HCT116 (cell line): ENCODE data around the gene CNTNAP2. TPM values are rescaled to one million over a fixed set of nuclear protein-coding genes. Genes with fewer than 3 reads are reported as not detected.

Source experiments
- ATAC-seq: fragments of 200-7000 bp; cut with Tn5 transposase; 2 replicates; pipeline ENCODE4 v1.9.1; 2020; ENCODE audit warnings: mild to moderate bottlenecking, moderate library complexity
- BruUV-seq: library from RNA; stranded (reverse); fragments of 400-500 nt; replicated peaks from 2 replicates; lab custom pipeline; 2021; lab: Mats Ljungman, UMichigan
- CTCF ChIA-PET: fragments of 300-600 bp; sonication (Branson Sonifier 250); formaldehyde crosslinking; loops from one replicate; lab custom pipeline; 2021; ENCODE audit warnings: antibody characterized with exemption; lab: Charles Lee
- POLR2A ChIA-PET: fragments of 300-600, 350-600 bp; sonication (Branson Sonifier 250); formaldehyde crosslinking; loops from one replicate; lab custom pipeline; 2021; ENCODE audit warnings: antibody characterized with exemption; lab: Charles Lee
- RAD21 ChIA-PET, 2 experiments: fragments of 300-600 bp; sonication (Branson Sonifier 250); formaldehyde crosslinking; loops; one replicate each; lab custom pipeline; 2023; ENCODE audit warnings: low total read pairs in 2 of 2; ENCODE audit not compliant: uncharacterized antibody in 2 of 2, unreplicated experiment in 2 of 2, low non-redundant PET in 1 of 2; lab: Charles Lee
- DNase-seq: peaks from one replicate; pipeline ENCODE4 v3.0.0-alpha.2; 2010; ENCODE audit warnings: low read depth, low spot score
- H2AFZ ChIP-seq: fragments of 200-600 bp; shearing (Covaris generic), sonication (generic); 2 replicates; pipeline ENCODE4 v1.6.1; 2017; ENCODE audit warnings: low read depth, mixed run types, mixed read lengths, antibody characterized with exemption, low read length; ENCODE audit not compliant: poor library complexity, severe bottlenecking
- H3K27ac ChIP-seq: 2 replicates; pipeline ENCODE4 v1.5.1; 2012; ENCODE audit warnings: low read depth, low read length
- H3K27me3 ChIP-seq: fragments of 200-600 bp; sonication (generic); 2 replicates; pipeline ENCODE4 v1.6.1; 2016; ENCODE audit warnings: mixed run types, low read length, mixed read lengths; ENCODE audit not compliant: insufficient read depth
- H3K36me3 ChIP-seq, 2 experiments: fragments of 200-500 bp in 1 of 2; fragments of 200-600 bp in 1 of 2; sonication (Bioruptor generic) in 1 of 2; sonication (generic) in 1 of 2; 2 replicates each; pipeline versions ENCODE4 v1.5.1 to v1.6.1; 2014 to 2016; ENCODE audit warnings: low read length in 2 of 2, inconsistent platforms in 1 of 2, mixed read lengths in 1 of 2, mixed run types in 1 of 2; ENCODE audit not compliant: insufficient read depth in 2 of 2, control insufficient read depth in 1 of 2
- H3K4me1 ChIP-seq, 2 experiments: fragments of 200-600 bp in 1 of 2; sonication (generic) in 1 of 2; 2 replicates each; pipeline versions ENCODE4 v1.5.1 to v1.6.1; 2012 to 2017; ENCODE audit warnings: low read length in 2 of 2, inconsistent platforms in 1 of 2, mild to moderate bottlenecking in 1 of 2, mixed read lengths in 1 of 2, mixed run types in 1 of 2, moderate library complexity in 1 of 2; ENCODE audit not compliant: insufficient read depth in 2 of 2, control insufficient read depth in 1 of 2
- H3K4me2 ChIP-seq: fragments of 200-600 bp; sonication (generic); 2 replicates; pipeline ENCODE4 v1.6.1; 2017; ENCODE audit warnings: mixed run types, low read length, mixed read lengths
- H3K4me3 ChIP-seq, 2 experiments: fragments of 200-600 bp in 1 of 2; sonication (generic) in 1 of 2; replicated peaks in 1 of 2; 2 replicates each; pipeline ENCODE4 v1.5.1; 2011 to 2016; ENCODE audit warnings: low read length in 2 of 2, control low read depth in 1 of 2, low read depth in 1 of 2, mild to moderate bottlenecking in 1 of 2, mixed read lengths in 1 of 2, mixed run types in 1 of 2
- H3K79me2 ChIP-seq: fragments of 200-600 bp; sonication (generic); 2 replicates; pipeline ENCODE4 v1.6.1; 2017; ENCODE audit warnings: mild to moderate bottlenecking, mixed run types, low read length, moderate library complexity, mixed read lengths; ENCODE audit not compliant: insufficient read depth
- H3K9ac ChIP-seq: fragments of 200-600 bp; sonication (generic); 2 replicates; pipeline ENCODE4 v1.6.1; 2016; ENCODE audit warnings: low read length, mixed read lengths
- H3K9me2 ChIP-seq: fragments of 200-600 bp; sonication (generic), shearing (Covaris generic); 2 replicates; pipeline ENCODE4 v1.6.1; 2017; ENCODE audit warnings: mixed run types, mild to moderate bottlenecking, moderate library complexity; ENCODE audit not compliant: insufficient read depth
- H3K9me3 ChIP-seq, 2 experiments: fragments of 200-500 bp in 1 of 2; fragments of 200-600 bp in 1 of 2; sonication (Bioruptor generic) in 1 of 2; sonication (generic) in 1 of 2; 2 replicates each; pipeline ENCODE4 v1.6.1; 2014 to 2017; ENCODE audit warnings: low read length in 2 of 2, mixed read lengths in 2 of 2, inconsistent platforms in 1 of 2, low read depth in 1 of 2, mild to moderate bottlenecking in 1 of 2, mixed run types in 1 of 2, moderate library complexity in 1 of 2; ENCODE audit not compliant: control insufficient read depth in 1 of 2, insufficient read depth in 1 of 2
- H4K20me1 ChIP-seq: fragments of 200-600 bp; sonication (generic), shearing (Covaris generic); 2 replicates; pipeline ENCODE4 v1.6.1; 2017; ENCODE audit warnings: mixed run types, mild to moderate bottlenecking, moderate library complexity; ENCODE audit not compliant: insufficient read depth
- CEBPB ChIP-seq: IDR thresholded peaks from 2 replicates; pipeline ENCODE4 v1.6.1; 2012; ENCODE audit warnings: low read depth
- CTCF ChIP-seq, 3 experiments: fragments of 200-600 bp in 1 of 3; sonication (generic) in 1 of 3; IDR thresholded peaks in 2 of 3; conservative IDR thresholded peaks in 1 of 3; 2 replicates each; pipeline ENCODE4 v1.5.1; 2012 to 2017; ENCODE audit warnings: low read depth in 2 of 3, low read length in 2 of 3, antibody characterized with exemption in 1 of 3, borderline replicate concordance in 1 of 3, control low read depth in 1 of 3, mild to moderate bottlenecking in 1 of 3, mixed read lengths in 1 of 3, mixed run types in 1 of 3, moderate library complexity in 1 of 3; ENCODE audit not compliant: insufficient read depth in 1 of 3
- EGR1 ChIP-seq: IDR thresholded peaks from 2 replicates; pipeline ENCODE4 v1.6.1; 2012; ENCODE audit warnings: low read depth
- ELF1 ChIP-seq: IDR thresholded peaks from 2 replicates; pipeline ENCODE4 v1.6.1; 2012; ENCODE audit warnings: low read depth, borderline replicate concordance
- FOSL1 ChIP-seq: IDR thresholded peaks from 2 replicates; pipeline ENCODE4 v1.6.1; 2012; ENCODE audit warnings: low read depth
- JUND ChIP-seq: IDR thresholded peaks from 2 replicates; pipeline ENCODE4 v1.6.1; 2012
- POLR2A ChIP-seq: IDR thresholded peaks from 2 replicates; pipeline ENCODE4 v1.7.0; 2011; ENCODE audit warnings: borderline replicate concordance; ENCODE audit not compliant: insufficient read depth, insufficient read length; ENCODE audit errors: extremely low read depth
- POLR2AphosphoS5 ChIP-seq: IDR thresholded peaks from 2 replicates; pipeline ENCODE4 v1.6.1; 2011; ENCODE audit warnings: mild to moderate bottlenecking, low read depth, low read length, moderate library complexity
- SIN3A ChIP-seq: IDR thresholded peaks from 2 replicates; pipeline ENCODE4 v1.6.1; 2012; ENCODE audit warnings: low read depth
- intact Hi-C: fragments of 100-400 bp; cut with micrococcal nuclease; formaldehyde crosslinking; loops from 2 replicates; pipeline ENCODE4 v1.10.0; 2022
- total RNA-seq: library from RNA; stranded (reverse); gene quantifications from one replicate; pipeline ENCODE4 v1.2.1, GENCODE V29; 2021; ENCODE audit not compliant: unreplicated experiment
- TF ChIP-seq, protein P1 (sequence below): IDR thresholded peaks from 2 replicates; pipeline ENCODE4 v1.6.1; 2012

Gene CNTNAP2
- total RNA-seq, 1 experiment from 2014 or later: 0.37 TPM

DNA sequence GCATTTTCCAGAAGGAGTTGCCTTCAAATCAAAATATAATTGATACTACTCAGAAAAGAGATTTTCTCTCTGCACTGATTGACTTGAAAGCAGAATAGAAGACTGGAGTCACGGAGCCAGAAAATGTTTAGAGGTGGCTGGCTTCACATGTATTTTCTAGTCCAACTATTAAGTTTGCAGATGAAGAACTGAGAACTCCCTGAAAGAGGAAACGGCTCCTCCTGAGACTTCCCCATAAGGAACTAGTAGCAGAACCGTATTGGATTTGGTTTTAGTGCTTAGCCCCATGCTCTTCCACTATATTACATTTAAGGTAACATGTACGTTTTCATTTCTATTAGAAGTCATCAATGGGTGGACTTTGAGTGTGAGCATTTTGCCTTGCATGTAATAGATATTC, 946.3 kb downstream of the CNTNAP2 start:
- Histone ChIP-seq H3K9me3 (peaks cover 0 to 11% of the 10 kb centered on the region in 2 experiments; a peak in 2 of 4 replicates), H3K4me2 (no peak overlapping the region), H3K9ac (no peak overlapping the region), H3K36me3 (no peaks in the 10 kb centered on the region), H3K27me3 (no peaks in the 10 kb centered on the region), H3K9me2 (no peaks in the 10 kb centered on the region), H3K4me1 (no peaks in the 10 kb centered on the region), H3K79me2 (no peaks in the 10 kb centered on the region), H2AFZ (no peak overlapping the region), H3K4me3 (no peak overlapping the region), H4K20me1 (no peaks in the 10 kb centered on the region), H3K27ac (no peak overlapping the region)
- ChIA-PET RAD21 (no interaction called here), POLR2A (no interaction called here), CTCF (no interaction called here)
- ATAC-seq: no peak
- no peak for DNase-seq
- TF ChIP-seq JUND (no peak), SIN3A (no peak), EGR1 (no peak), CEBPB (no peak), ELF1 (no peak), FOSL1 (no peak), POLR2A (no peak), CTCF (IDR thresholded peaks at IDR 0.05 in 2 of 3, conservative IDR thresholded peaks at IDR 0.05 in 1 of 3; ENCODE audit: borderline replicate concordance in 1 of 3, insufficient read depth in 1 of 3, low read depth in 2 of 3, low read length in 2 of 3) (no peak), POLR2AphosphoS5 (no peak)
- TF ChIP-seq, protein P1, sequence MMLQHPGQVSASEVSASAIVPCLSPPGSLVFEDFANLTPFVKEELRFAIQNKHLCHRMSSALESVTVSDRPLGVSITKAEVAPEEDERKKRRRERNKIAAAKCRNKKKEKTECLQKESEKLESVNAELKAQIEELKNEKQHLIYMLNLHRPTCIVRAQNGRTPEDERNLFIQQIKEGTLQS: no peak
- no TSS peak for BruUV-seq
- intact Hi-C loops: no loop called here
